HepG2 (cell line): Measurements from ENCODE around the gene LHFPL2. TPM values are rescaled to one million over a fixed set of nuclear protein-coding genes. Genes with fewer than 3 reads are reported as not detected.

Experiments
- ATAC-seq: fragments of 200-7000 bp; cut with Tn5 transposase; 3 replicates; pipeline ENCODE4 v1.9.1; 2020; ENCODE audit warnings: mild to moderate bottlenecking, moderate library complexity
- BruUV-seq: library from RNA; stranded (reverse); fragments of 400-500 nt; replicated peaks from 2 replicates; lab custom pipeline; 2021; lab: Mats Ljungman, UMichigan
- CTCF ChIA-PET: fragments of 300-600 bp; formaldehyde crosslinking; extraction: SDS; loops from one replicate; lab custom pipeline; 2021; ENCODE audit warnings: low total read pairs, inconsistent platforms, low intra/inter-chr PET ratio; lab: Yijun Ruan, JAX
- POLR2A ChIA-PET: fragments of 350-600 bp; sonication (Branson Sonifier 250); formaldehyde crosslinking; loops from one replicate; lab custom pipeline; 2020; ENCODE audit warnings: antibody characterized with exemption, inconsistent platforms; lab: Yijun Ruan, JAX
- DNase-seq: peaks from one replicate; pipeline ENCODE4 v3.0.0-alpha.2; 2015; ENCODE audit warnings: low spot score
- FAIRE-seq: peaks from 3 replicates; lab custom pipeline; 2011; peaks lifted over from hg19 to GRCh38; lab: Jason Lieb, UNC
- H2AFZ ChIP-seq: one replicate; pipeline ENCODE4 v1.6.1; 2011; ENCODE audit warnings: low read length, inconsistent platforms
- H3K27ac ChIP-seq: fragments of 300-600 bp; 3 replicates; pipeline ENCODE4 v1.8.0; 2011; ENCODE audit warnings: mixed run types, mild to moderate bottlenecking, mixed read lengths, low read length, inconsistent platforms; ENCODE audit not compliant: insufficient read depth; ENCODE audit errors: extremely low read length
- H3K27me3 ChIP-seq, 2 experiments: fragments of 200-600 bp in 1 of 2; 2 replicates in 1 of 2; 3 replicates in 1 of 2; pipeline versions ENCODE4 v1.6.0 to v1.8.0; 2011; ENCODE audit warnings: low read length in 2 of 2, mild to moderate bottlenecking in 2 of 2, moderate library complexity in 2 of 2, inconsistent platforms in 1 of 2; ENCODE audit not compliant: insufficient read depth in 2 of 2, control insufficient read depth in 1 of 2
- H3K36me3 ChIP-seq, 2 experiments: fragments of 200-600 bp in 1 of 2; replicated peaks in 1 of 2; 2 replicates in 1 of 2; 3 replicates in 1 of 2; pipeline versions ENCODE4 v1.5.1 to v1.8.0; 2011; ENCODE audit warnings: low read length in 2 of 2, inconsistent platforms in 1 of 2; ENCODE audit not compliant: insufficient read depth in 2 of 2, control insufficient read depth in 1 of 2
- H3K4me1 ChIP-seq: 2 replicates; pipeline ENCODE4 v1.5.1; 2012; ENCODE audit warnings: low read length, inconsistent platforms; ENCODE audit not compliant: insufficient read depth
- H3K4me2 ChIP-seq: 2 replicates; pipeline ENCODE4 v1.6.0; 2011; ENCODE audit warnings: low read depth, low read length, inconsistent platforms
- H3K4me3 ChIP-seq, 3 experiments: fragments of 200-600 bp in 1 of 3; sonication (generic), shearing (Covaris generic) in 1 of 3; replicated peaks in 1 of 3; 2 replicates each; pipeline ENCODE4 v1.5.1; 2011 to 2016; ENCODE audit warnings: low read length in 3 of 3, inconsistent platforms in 2 of 3, low read depth in 2 of 3, mild to moderate bottlenecking in 2 of 3, control low read depth in 1 of 3, mixed read lengths in 1 of 3; ENCODE audit not compliant: insufficient read depth in 1 of 3
- H3K79me2 ChIP-seq: one replicate; pipeline ENCODE4 v1.6.1; 2011; ENCODE audit warnings: low read length, inconsistent platforms; ENCODE audit not compliant: insufficient read depth
- H3K9ac ChIP-seq: 2 replicates; pipeline ENCODE4 v1.6.0; 2011; ENCODE audit warnings: mild to moderate bottlenecking, low read depth, low read length, inconsistent platforms; ENCODE audit not compliant: insufficient read depth
- H3K9me3 ChIP-seq: 2 replicates; pipeline ENCODE4 v1.5.1; 2012; ENCODE audit warnings: mild to moderate bottlenecking, low read length
- H4K20me1 ChIP-seq: 2 replicates; pipeline ENCODE4 v1.6.0; 2011; ENCODE audit warnings: inconsistent platforms, mild to moderate bottlenecking, low read length, moderate library complexity; ENCODE audit not compliant: insufficient read depth
- HNRNPK ChIP-seq: fragments of 200-400 bp; formaldehyde crosslinking; IDR thresholded peaks from 2 replicates; pipeline ENCODE4 v1.6.1; 2018; ENCODE audit warnings: low read length, low read depth, moderate library complexity, mild to moderate bottlenecking; ENCODE audit not compliant: poor library complexity, severe bottlenecking
- IKZF4 ChIP-seq: sonication (generic); formaldehyde crosslinking; IDR thresholded peaks from 2 replicates; pipeline ENCODE4 v1.5.1; 2020; ENCODE audit warnings: borderline replicate concordance, mild to moderate bottlenecking, low read depth, missing genetic modification reagents; ENCODE audit errors: not compliant biosample characterization
- KDM1A ChIP-seq: IDR thresholded peaks from 2 replicates; pipeline ENCODE4 v1.6.1; 2016; ENCODE audit warnings: missing compliant biosample characterization
- RARA ChIP-seq: IDR thresholded peaks from 2 replicates; pipeline ENCODE4 v1.6.1; 2016; ENCODE audit warnings: missing genetic modification reagents, missing compliant biosample characterization
- SMARCC2 ChIP-seq: fragments of 450-650 bp; IDR thresholded peaks from 2 replicates; pipeline ENCODE4 v1.6.1; 2017; ENCODE audit warnings: antibody characterized with exemption, mild to moderate bottlenecking
- ZC3H4 ChIP-seq: sonication (generic); formaldehyde crosslinking; IDR thresholded peaks from 2 replicates; pipeline ENCODE4 v1.4.0; 2020; ENCODE audit warnings: missing genetic modification reagents, borderline replicate concordance
- ZNF570 ChIP-seq: sonication (generic); formaldehyde crosslinking; IDR thresholded peaks from 2 replicates; pipeline ENCODE4 v1.4.0; 2020; ENCODE audit warnings: mild to moderate bottlenecking, missing genetic modification reagents, borderline replicate concordance
- ZNF800 ChIP-seq: sonication (generic); formaldehyde crosslinking; IDR thresholded peaks from 2 replicates; pipeline ENCODE4 v1.4.0; 2020; ENCODE audit warnings: missing genetic modification reagents
- WGBS: methylation state at CpG from one replicate; pipeline ENCODE4 v1.1.6; 2017; ENCODE audit warnings: low lambda C conversion rate; 5-methylcytosine and 5-hydroxymethylcytosine counted together
- in situ Hi-C: cut with HindIII; loops from 2 replicates; pipeline ENCODE4 v1.10.0; 2017; ENCODE audit warnings: low pct_unique_long_range_greater_than_20kb; ENCODE audit not compliant: extremely low pct_ligation_motif_present
- intact Hi-C: fragments of 100-400 bp; cut with micrococcal nuclease; formaldehyde crosslinking; loops from one replicate; pipeline ENCODE4 v1.10.0; 2022; ENCODE audit not compliant: unreplicated experiment
- polyA plus RNA-seq, 8 experiments: library from polyadenylated mRNA; depleted of rRNA in 3 of 8; stranded (reverse) in 7 of 8; unstranded in 1 of 8; fragments of >200 nt; fragmentation: Illumina TruSeq in 4 of 8; extraction: Trizol in 4 of 8; gene quantifications; 2 replicates each; pipeline versions ENCODE4 v1.2.1 to v1.2.3, GENCODE V29; 2011 to 2016; ENCODE audit warnings: low read depth in 4 of 8, missing spikeins in 1 of 8, mixed read lengths in 1 of 8; ENCODE audit not compliant: insufficient read depth in 1 of 8
- total RNA-seq, 5 experiments: library from RNA; depleted of rRNA; stranded (reverse); fragments of >200 nt; fragmentation: Illumina TruSeq; extraction: Trizol; gene quantifications; 2 replicates each; pipeline ENCODE4 v1.2.3, GENCODE V29; 2016; ENCODE audit warnings: low read depth in 1 of 5

LHFPL2 gene
- total and polyA plus RNA-seq, 2 of the 13 experiments (the other 11 are each of a cell fraction or from before 2014, with no cell fraction given), result 6.0 to 20.0 TPM

GRCh38 chr5:78618303-78618702 is 30.3 kb downstream of the LHFPL2 start:
- DNase-seq, result no peak
- H3K27me3 ChIP-seq, result no peaks in the 10 kb centered on the region
- peaks cover 49% of the 10 kb centered on the region for H3K4me1 ChIP-seq
- in situ Hi-C loops, result no loop called here
- FAIRE-seq, result no peak
- POLR2A ChIA-PET, result no interaction called here
- no peaks in the 10 kb centered on the region for H4K20me1 ChIP-seq
- no peak for TF ChIP-seq ZNF800 (CRISPR knock-in tag)
- TF ChIP-seq SMARCC2, result no peak
- TF ChIP-seq IKZF4 (CRISPR knock-in tag), result no peak
- TF ChIP-seq ZNF570, result no peak
- TF ChIP-seq HNRNPK, result no peak
- TF ChIP-seq ZC3H4, result no peak
- TF ChIP-seq KDM1A, result no peak
- no peak for TF ChIP-seq RARA (CRISPR knock-in tag)
- WGBS, result 98% methylated on average over 10 of the region's 10 CpGs
- ATAC-seq, result no peak
- no peaks in the 10 kb centered on the region for H3K9me3 ChIP-seq
- H3K27ac ChIP-seq, result no peak overlapping the region
- no peak overlapping the region for H2AFZ ChIP-seq
- no peak overlapping the region for H3K4me3 ChIP-seq
- no TSS peak for BruUV-seq
- H3K4me2 ChIP-seq, result no peak overlapping the region
- CTCF ChIA-PET, result no interaction called here
- intact Hi-C loops, result no loop called here
- H3K9ac ChIP-seq, result no peak overlapping the region
- H3K36me3 ChIP-seq, result peaks cover 5 to 15% of the 10 kb centered on the region in 2 experiments
- H3K79me2 ChIP-seq, result peaks cover 8% of the 10 kb centered on the region
